K562 (cell line): ENCODE data around the gene FAM177B. TPM values are rescaled to one million over a fixed set of nuclear protein-coding genes. Genes with fewer than 3 reads are reported as not detected.

Experiments
- BCLAF1 ChIP-seq, 2 experiments: fragments of 450-650 bp in 1 of 2; IDR thresholded peaks; 2 replicates each; pipeline ENCODE4 v1.6.1; 2011 to 2017; ENCODE audit warnings: low read depth in 2 of 2, antibody characterized with exemption in 1 of 2, borderline replicate concordance in 1 of 2, low read length in 1 of 2, mild to moderate bottlenecking in 1 of 2, mixed read lengths in 1 of 2; ENCODE audit not compliant: control insufficient read depth in 1 of 2
- DLX4 ChIP-seq: fragments of 250-450 bp; sonication (Bioruptor Pico); IDR thresholded peaks from 2 replicates; pipeline ENCODE4 v1.6.1; 2021; ENCODE audit warnings: mild to moderate bottlenecking
- KAT7 ChIP-seq: sonication (generic); formaldehyde crosslinking; IDR thresholded peaks from 2 replicates; pipeline ENCODE4 v1.8.0; 2022; ENCODE audit warnings: missing genetic modification reagents, mild to moderate bottlenecking, borderline replicate concordance
- NCOA1 ChIP-seq: fragments of 450-650 bp; IDR thresholded peaks from 2 replicates; pipeline ENCODE4 v1.6.1; 2016; ENCODE audit warnings: low read depth
- PBX2 ChIP-seq, 2 experiments: IDR thresholded peaks in 1 of 2; conservative IDR thresholded peaks in 1 of 2; 2 replicates each; pipeline ENCODE4 v1.6.1; 2016; ENCODE audit warnings: low read depth in 2 of 2, mild to moderate bottlenecking in 1 of 2, missing compliant biosample characterization in 1 of 2, missing genetic modification characterization in 1 of 2, moderate library complexity in 1 of 2
- RBM22 ChIP-seq: fragments of 200-400 bp; formaldehyde crosslinking; IDR thresholded peaks from 2 replicates; pipeline ENCODE4 v1.6.1; 2018; ENCODE audit warnings: low read length, low read depth; ENCODE audit not compliant: poor library complexity, severe bottlenecking
- ZHX1 ChIP-seq: fragments of 150-350 bp; conservative IDR thresholded peaks from 2 replicates; pipeline ENCODE4 v1.6.1; 2014; ENCODE audit warnings: low read length
- ZNF395 ChIP-seq: fragments of 200-800 bp; sonication (Bioruptor generic); IDR thresholded peaks from 2 replicates; pipeline ENCODE4 v1.6.1; 2017; ENCODE audit warnings: missing genetic modification characterization, missing compliant biosample characterization
- polyA plus RNA-seq, 8 experiments: library from polyadenylated mRNA; depleted of rRNA in 4 of 8; stranded (reverse) in 5 of 8; unstranded in 3 of 8; fragments of >200 nt; fragmentation: Nextera tagmentation in 2 of 8; fragmentation: Illumina TruSeq in 1 of 8; extraction: Ambion mirVana in 2 of 8; extraction: Trizol in 1 of 8; gene quantifications; 2 replicates each; pipeline versions ENCODE4 v1.2.1 to v1.2.3, GENCODE V29; 2011 to 2014; ENCODE audit warnings: inconsistent platforms in 1 of 8, missing spikeins in 1 of 8
- total RNA-seq, 7 experiments: library from RNA; depleted of rRNA in 6 of 7; stranded (reverse); fragments of >200 nt in 6 of 7; fragmentation: Illumina TruSeq in 2 of 7; extraction: Trizol in 2 of 7; gene quantifications; 2 replicates each; pipeline versions ENCODE4 v1.2.1 to v1.2.3, GENCODE V29; 2011 to 2021; ENCODE audit warnings: low replicate concordance in 1 of 7

The FAM177B gene
- total and polyA plus RNA-seq, 9 of the 15 experiments (the other 6 are each of a cell fraction or from before 2014, with no cell fraction given): not detected

GRCh38 chr1:222730866-222731265 lies 6.1 kb upstream of the FAM177B start (continued):
- no peak for TF ChIP-seq PBX2 (CRISPR knock-in tag; IDR thresholded peaks at IDR 0.05; ENCODE audit: low read depth)
- TF ChIP-seq PBX2 (tag; conservative IDR thresholded peaks at IDR 0.05; ENCODE audit: low read depth): no peak
- TF ChIP-seq ZNF395 (CRISPR knock-in tag): no peak
- no peak for TF ChIP-seq DLX4 (CRISPR knock-in tag)
- no peak for TF ChIP-seq KAT7
- no peak for TF ChIP-seq ZHX1
- no peak for TF ChIP-seq NCOA1
- TF ChIP-seq BCLAF1 (IDR thresholded peaks at IDR 0.05; ENCODE audit: borderline replicate concordance in 1 of 2, control insufficient read depth in 1 of 2, low read depth in 2 of 2, low read length in 1 of 2): no peak
- TF ChIP-seq RBM22: no peak
